LHCN-M2 (cell line): ENCODE measurements around the gene TMCC1. TPM values are rescaled to one million over a fixed set of nuclear protein-coding genes. Genes with fewer than 3 reads are reported as not detected.
A peak's percentile ranks its signal among the peaks of the same experiment; 100 is the strongest.
"Not testable (repeated sequence)": the region's sequence is repeated elsewhere in the genome, so short reads cannot be mapped to it uniquely, and the experiment has no call there.

Experiments used
- DNase-seq: peaks from one replicate; pipeline ENCODE4 v3.0.0-alpha.2; 2012; ENCODE audit warnings: low read depth
- total RNA-seq: library from RNA; depleted of rRNA; stranded (reverse); fragments of >200 nt; gene quantifications from 2 replicates; pipeline ENCODE4 v1.2.3, GENCODE V29; 2014

Gene TMCC1
- total RNA-seq, 1 experiment from 2014 or later: 12.0 TPM

DNA sequence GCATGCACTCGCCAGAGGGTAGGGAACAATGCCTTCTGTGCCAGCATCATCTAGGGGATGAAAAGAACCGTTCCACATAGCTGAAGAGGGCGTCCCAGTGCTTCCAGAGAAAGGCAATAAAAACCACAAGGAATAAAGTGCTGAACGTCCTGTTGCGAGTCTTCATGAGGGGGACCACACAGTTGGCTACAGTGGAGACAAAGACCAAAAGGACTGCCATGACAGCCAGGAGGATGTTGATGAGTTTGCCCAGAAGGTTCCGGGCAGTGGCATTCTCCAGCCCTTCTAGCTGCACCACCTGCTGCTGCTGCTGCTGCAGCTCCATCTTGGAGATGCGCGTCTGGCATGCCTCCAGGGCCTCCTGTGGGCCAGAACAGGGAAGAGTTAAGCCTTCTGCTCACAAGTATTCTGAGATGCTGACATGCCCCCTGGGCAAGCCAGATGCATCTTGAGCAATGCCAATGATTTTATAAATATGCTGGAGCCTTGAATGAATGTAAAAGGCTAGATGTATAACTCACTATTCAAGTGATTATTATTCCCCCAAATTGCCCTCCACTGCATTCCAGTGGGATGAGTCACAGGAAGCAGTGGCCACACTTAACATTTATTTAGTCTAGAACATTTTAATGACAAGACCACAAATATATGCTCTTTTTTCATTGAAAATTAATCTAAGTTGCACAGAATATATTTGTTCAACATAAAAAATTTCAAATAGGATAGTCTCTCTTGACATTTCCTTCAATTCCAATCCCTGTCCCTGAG is 241.9 kb downstream of the TMCC1 start:
- DNase-seq: peak; percentile 88

DNA sequence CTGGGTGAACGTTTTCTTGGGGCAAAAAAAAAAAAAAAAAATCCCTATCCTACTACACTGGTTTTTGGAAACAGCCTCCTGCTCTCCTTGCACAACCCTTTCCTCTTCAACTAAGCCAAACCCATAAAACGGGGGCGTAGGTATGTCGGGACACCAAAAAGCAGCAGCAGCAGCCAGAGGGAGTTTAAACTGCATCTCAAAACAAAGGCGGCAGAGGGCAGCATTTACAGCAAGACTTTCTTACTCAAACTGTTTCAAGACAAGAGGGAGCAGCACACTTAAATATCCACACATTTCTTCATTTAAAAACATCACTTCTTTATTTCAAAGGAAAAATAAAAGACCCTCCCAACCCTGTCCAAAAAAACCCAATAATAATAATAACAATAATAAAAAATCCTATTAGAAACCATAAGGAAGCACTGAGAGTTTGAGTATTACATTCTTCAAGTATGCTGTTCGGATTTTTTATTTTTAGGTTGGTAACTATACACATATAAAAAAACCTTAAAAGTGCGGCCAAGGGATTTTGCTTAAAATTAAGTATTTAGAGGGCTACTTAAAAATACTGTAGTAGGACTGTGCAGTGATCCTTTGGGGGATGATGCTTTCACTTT is 243.1 kb downstream of the TMCC1 start:
- peak; percentile 69 for DNase-seq

GRCh38 chr3:129648391-129648790 is 245.1 kb downstream of the TMCC1 start:
- DNase-seq: no peak

- no peak for DNase-seq
Observed at GRCh38 chr3:129645286-129645685, 248.2 kb downstream of the TMCC1 start.

GRCh38 chr3:129644836-129645235 is 248.7 kb downstream of the TMCC1 start:
- DNase-seq: no peak

- DNase-seq: not testable (repeated sequence)
Observed at GRCh38 chr3:129641567-129642260, 251.8 kb downstream of the TMCC1 start.

DNA sequence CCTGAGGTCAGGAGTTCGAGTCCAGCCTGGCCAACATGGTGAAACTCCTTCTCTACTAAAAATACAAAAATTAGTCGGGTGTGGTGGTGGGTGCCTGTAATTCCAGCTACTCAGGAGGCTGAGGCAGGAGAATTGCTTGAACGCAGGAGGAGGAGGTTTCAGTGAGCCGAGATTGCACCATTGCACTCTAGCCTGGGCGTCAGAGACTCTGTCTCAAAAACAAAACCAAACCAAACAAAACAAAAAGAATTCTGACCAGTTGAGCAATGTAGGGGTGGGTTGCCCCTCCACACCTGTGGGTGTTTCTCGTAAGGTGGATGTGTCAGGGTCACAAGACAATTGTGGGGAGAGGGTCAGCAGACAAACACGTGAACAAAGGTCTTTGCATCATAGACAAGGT is 252.5 kb downstream of the TMCC1 start:
- not testable (repeated sequence) for DNase-seq

DNA sequence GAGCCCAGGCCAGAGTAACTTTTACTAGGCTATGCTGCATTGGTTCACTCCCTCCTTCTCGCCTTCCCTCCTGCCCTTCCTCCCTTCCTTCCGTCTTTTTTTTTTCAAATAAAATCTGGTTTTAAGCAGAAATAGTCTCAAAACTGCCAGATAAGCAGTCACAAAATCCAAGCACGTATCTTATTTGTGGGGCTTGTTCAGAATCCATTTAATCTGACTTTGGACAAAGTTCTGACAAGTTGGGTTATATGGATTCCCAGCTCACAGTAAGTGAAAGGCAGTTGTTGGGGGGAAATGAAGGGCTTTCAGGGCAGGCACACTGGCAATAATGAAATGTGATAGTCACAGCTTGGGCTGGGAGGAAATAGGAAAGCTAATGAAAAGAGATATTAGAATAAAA is 255.0 kb downstream of the TMCC1 start:
- no peak for DNase-seq

GRCh38 chr3:129636082-129636481 is 257.4 kb downstream of the TMCC1 start:
- no peak for DNase-seq

DNA sequence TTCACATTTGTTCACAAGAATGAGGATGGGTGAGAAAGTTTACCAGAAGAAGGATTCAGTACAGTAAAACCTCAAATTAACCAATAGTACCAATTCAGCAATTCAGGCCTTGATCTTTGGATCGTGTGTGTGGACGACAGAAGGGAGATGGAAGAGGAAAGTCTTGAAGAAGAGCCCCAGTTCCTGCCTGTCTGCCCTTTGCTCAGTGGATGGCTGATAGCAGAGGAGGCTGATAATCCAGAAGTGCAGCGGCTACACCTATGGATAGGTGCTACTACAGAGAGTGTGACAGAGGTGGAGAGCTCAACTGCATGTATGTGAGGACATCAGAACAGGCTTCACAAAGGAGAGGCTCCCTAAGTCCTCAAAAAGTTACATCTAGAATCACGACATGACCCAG is 257.9 kb downstream of the TMCC1 start:
- DNase-seq: no peak

GRCh38 chr3:129633751-129634481 is 259.6 kb downstream of the TMCC1 start:
- no peak for DNase-seq

- no peak for DNase-seq
Observed at GRCh38 chr3:129632977-129633376, 260.5 kb downstream of the TMCC1 start.

GRCh38 chr3:129632556-129632955 is 261.0 kb downstream of the TMCC1 start:
- no peak for DNase-seq

GRCh38 chr3:129632056-129632455 is 261.5 kb downstream of the TMCC1 start:
- no peak for DNase-seq

DNA sequence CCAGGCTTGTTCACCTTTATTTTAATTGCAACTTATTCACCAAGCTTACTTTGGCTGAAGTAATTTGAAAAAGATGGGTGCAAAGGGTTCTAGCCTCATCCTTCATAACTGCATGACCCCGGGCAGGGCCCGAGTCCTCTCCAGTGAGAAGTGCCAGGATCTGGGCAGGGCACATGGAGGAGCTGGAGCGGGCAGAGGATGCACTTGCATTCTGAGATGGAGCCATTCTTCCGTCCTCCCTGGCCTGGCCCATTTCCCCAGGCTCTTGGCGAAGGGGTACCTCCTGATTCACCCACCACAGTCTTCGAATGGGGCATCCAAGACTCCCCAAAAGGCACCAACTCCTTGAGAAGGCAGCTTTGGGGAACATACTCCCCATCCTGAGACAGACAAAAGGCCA is 264.5 kb downstream of the TMCC1 start:
- DNase-seq: no peak

DNA sequence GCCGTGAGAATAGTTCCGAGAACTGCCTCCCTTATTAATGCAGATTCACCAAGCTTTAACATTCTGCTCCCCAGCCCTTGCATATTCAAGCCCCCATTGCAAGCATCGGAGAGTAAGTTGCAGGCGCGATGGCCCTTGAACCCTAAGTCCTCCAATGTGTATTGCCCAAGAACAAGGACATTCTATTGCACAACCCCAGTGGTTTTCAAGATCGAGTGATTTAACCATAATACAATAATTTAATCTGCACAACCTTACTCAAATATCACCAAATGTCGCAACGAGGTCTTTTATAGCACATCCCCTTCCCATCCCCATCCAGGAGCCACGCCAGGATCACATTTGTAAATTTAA is 265.4 kb downstream of the TMCC1 start:
- no peak for DNase-seq

DNA sequence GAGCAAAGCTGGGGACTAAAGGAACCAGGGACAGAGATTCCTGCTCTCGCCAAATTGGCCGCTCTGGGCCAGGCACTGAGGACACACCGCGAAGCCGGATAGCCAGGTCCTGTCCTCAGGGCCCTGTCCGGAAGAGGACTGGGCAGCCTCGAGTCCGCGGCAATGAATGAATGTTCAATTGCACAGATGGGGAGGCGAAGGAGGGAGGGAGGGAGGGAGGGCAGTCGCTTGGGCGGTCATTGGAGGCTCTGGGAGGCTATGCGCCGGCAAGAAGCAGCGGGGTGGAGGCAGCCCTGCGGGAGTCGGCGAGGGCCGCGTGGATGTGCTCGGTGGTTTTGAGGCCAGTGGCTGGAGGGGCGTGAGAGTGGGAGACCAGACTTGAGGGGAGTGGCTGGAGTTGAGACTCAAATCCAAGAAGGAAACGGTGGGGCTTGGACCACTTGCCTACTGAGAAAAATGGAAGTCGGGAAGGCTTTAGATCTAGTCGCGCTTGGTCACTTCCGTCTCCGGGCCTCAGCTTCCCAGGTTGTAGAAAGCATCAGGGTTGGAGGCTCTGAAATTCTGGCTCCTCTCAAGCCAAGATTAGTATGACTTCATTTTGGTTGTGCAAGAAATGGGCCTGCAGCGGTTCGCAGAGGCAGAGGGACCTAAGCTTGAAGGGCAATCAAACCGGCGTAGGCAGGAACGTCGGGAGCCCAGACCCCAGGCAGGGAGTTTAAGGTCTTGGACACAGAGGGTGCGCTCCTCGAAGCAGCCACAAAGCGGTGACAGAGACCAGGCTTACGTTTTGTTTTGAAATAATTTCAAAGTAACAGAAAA is 266.0 kb downstream of the TMCC1 start:
- peak; percentile 79 for DNase-seq

- DNase-seq: peak; percentile 84
Observed at GRCh38 chr3:129626744-129627349, 266.7 kb downstream of the TMCC1 start.

DNA sequence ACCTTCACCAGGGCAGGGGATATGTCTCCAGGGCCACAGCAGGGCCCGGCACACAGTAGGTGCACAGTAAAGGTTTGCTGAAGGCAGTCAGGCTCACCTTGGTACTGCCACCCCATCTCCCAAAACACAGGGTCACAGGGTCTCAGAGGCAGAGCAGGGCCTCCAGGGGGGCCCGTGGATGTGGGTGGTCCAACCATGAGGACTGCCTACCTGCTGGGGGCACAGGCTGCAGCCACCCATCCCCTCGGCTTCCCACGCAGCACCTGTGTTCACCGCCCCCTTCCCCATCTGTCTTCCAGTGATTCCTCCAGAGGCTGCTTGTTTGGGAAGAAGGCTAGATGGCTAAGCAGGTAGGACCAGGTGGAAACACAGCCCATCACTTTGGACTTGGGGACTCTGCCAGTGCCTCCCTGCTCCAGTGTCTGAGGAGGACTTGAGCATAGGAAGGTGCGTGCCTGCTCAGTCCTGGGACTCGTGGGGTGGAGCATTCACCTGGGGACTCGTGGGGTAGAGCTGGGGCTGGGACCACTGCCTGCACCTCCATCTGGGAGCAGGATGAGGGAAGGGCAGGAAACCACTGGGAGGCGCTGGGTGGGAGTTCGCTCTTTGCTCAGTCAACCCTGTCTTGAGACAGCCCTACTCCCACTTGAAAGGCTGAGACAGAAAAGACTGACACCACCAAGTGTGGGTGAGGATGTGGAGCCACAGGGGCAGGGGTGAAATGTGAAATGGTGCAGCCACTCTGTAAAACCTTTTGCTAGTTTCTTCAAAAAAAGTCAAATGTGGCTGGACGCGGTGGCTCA is 268.2 kb downstream of the TMCC1 start:
- peak; percentile 49 for DNase-seq
